OCI-LY7 (cell line): Measurements from ENCODE around the gene ANKRD10. TPM values are rescaled to one million over a fixed set of nuclear protein-coding genes. Genes with fewer than 3 reads are reported as not detected.

Source experiments
- BruUV-seq: library from RNA; stranded (reverse); fragments of 400-500 nt; replicated peaks from 2 replicates; lab custom pipeline; 2021; lab: Mats Ljungman, UMichigan
- CTCF ChIA-PET: fragments of 300-600 bp; sonication (Branson Sonifier 250); formaldehyde crosslinking; loops from one replicate; lab custom pipeline; 2022; ENCODE audit warnings: antibody characterized with exemption; ENCODE audit not compliant: unreplicated experiment; lab: Charles Lee
- POLR2A ChIA-PET: fragments of 300-600 bp; sonication (Branson Sonifier 250); formaldehyde crosslinking; loops from one replicate; lab custom pipeline; 2022; ENCODE audit warnings: antibody characterized with exemption; lab: Charles Lee
- DNase-seq: peaks from one replicate; pipeline ENCODE4 v3.0.0-alpha.2; 2015; ENCODE audit warnings: low spot score
- H2AFZ ChIP-seq: fragments of 200-600 bp; sonication (generic), shearing (Covaris generic); 2 replicates; pipeline ENCODE4 v1.6.1; 2014; ENCODE audit warnings: mild to moderate bottlenecking, antibody characterized with exemption, low read length, moderate library complexity
- H3K27ac ChIP-seq: fragments of 200-600 bp; sonication (generic); 2 replicates; pipeline ENCODE4 v1.5.1; 2014; ENCODE audit warnings: mixed run types, low read depth, mild to moderate bottlenecking, moderate library complexity, low read length, inconsistent platforms; ENCODE audit not compliant: poor library complexity, severe bottlenecking
- H3K36me3 ChIP-seq: fragments of 200-600 bp; sonication (generic); 2 replicates; pipeline ENCODE4 v1.6.1; 2014; ENCODE audit warnings: mild to moderate bottlenecking, antibody characterized with exemption, low read length, moderate library complexity, mixed read lengths; ENCODE audit not compliant: insufficient read depth
- H3K4me1 ChIP-seq: fragments of 200-600 bp; sonication (generic); 2 replicates; pipeline ENCODE4 v1.5.1; 2014; ENCODE audit warnings: mild to moderate bottlenecking, low read length; ENCODE audit not compliant: insufficient read depth, poor library complexity, severe bottlenecking
- H3K4me2 ChIP-seq: fragments of 200-600 bp; sonication (generic); 2 replicates; pipeline ENCODE4 v1.6.1; 2014; ENCODE audit warnings: mild to moderate bottlenecking, low read length
- H3K4me3 ChIP-seq: fragments of 200-600 bp; sonication (generic); 2 replicates; pipeline ENCODE4 v1.5.1; 2014; ENCODE audit warnings: mild to moderate bottlenecking, low read depth, low read length; ENCODE audit not compliant: poor library complexity, severe bottlenecking
- H3K79me2 ChIP-seq: fragments of 200-600 bp; sonication (generic); 2 replicates; pipeline ENCODE4 v1.6.1; 2016; ENCODE audit warnings: low read depth, mild to moderate bottlenecking, low read length, moderate library complexity, mixed read lengths; ENCODE audit not compliant: insufficient read depth
- H3K9me2 ChIP-seq: fragments of 200-600 bp; sonication (generic); 2 replicates; pipeline ENCODE4 v1.6.1; 2016; ENCODE audit warnings: mild to moderate bottlenecking, low read length, mixed read lengths; ENCODE audit not compliant: insufficient read depth
- H3K9me3 ChIP-seq: fragments of 200-600 bp; sonication (generic); 2 replicates; pipeline ENCODE4 v1.6.1; 2014; ENCODE audit warnings: mild to moderate bottlenecking, mixed run types, low read length, mixed read lengths
- H4K20me1 ChIP-seq: fragments of 200-600 bp; sonication (generic); 2 replicates; pipeline ENCODE4 v1.6.1; 2014; ENCODE audit warnings: mild to moderate bottlenecking, antibody characterized with exemption, low read length, moderate library complexity, mixed read lengths; ENCODE audit not compliant: insufficient read depth
- EZH2phosphoT487 ChIP-seq: fragments of 200-600 bp; sonication (generic); IDR thresholded peaks from 2 replicates; pipeline ENCODE4 v1.6.1; 2018; ENCODE audit warnings: low read depth, borderline replicate concordance, mild to moderate bottlenecking, mixed run types, antibody characterized with exemption, low read length, moderate library complexity, mixed read lengths
- intact Hi-C: fragments of 100-400 bp; cut with micrococcal nuclease; formaldehyde crosslinking; loops from one replicate; pipeline ENCODE4 v1.10.0; 2022; ENCODE audit not compliant: unreplicated experiment
- total RNA-seq, 2 experiments: library from RNA; depleted of rRNA in 1 of 2; stranded (reverse); fragments of >200 nt in 1 of 2; shearing (Covaris generic) in 1 of 2; gene quantifications; 2 replicates each; pipeline ENCODE4 v1.2.3, GENCODE V29; 2014 to 2022
- TF ChIP-seq, protein P1 (sequence below): fragments of 200-600 bp; sonication (generic); conservative IDR thresholded peaks from 2 replicates; pipeline ENCODE4 v1.5.1; 2014; ENCODE audit warnings: mild to moderate bottlenecking, antibody characterized with exemption, low read length, moderate library complexity, mixed read lengths

ANKRD10 gene
- total RNA-seq, 2 experiments from 2014 or later, result 82.8 to 86.0 TPM

DNA sequence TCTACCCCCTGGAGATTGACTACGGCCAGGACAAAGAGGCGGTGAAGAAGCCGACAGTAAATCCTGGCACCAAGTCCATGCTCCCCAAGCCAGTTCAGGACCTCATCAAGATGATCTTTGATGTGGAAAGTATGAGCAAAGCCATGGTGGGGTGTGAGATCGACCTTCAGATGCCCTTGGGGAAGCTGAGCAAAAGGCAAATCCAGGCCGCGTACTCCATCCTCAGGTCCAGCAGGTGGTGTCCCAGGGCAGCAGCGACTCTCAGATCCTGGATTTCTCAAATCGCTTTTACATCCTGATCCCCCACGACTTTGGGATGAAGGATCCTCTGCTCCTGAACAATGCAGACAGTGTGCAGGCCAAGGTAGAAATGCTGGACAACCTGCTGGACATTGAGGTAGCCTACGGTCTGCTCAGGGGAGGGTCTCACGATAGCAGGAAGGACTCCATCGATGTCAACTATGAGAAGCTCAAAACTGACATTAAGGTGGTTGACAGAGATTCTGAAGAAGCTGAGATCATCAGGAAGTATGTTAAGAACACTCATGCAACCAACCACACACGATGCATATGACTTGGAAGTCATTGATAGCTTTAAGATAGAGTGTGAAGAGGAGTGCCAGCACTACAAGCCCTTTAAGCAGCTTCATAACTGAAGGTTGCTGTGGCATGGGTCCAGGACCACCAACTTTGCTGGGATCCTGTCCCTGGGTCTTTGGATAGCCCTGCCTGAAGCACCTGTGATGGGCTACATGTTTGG lies 24.0 kb upstream of the ANKRD10 start:
- no peaks in the 10 kb centered on the region for H3K4me1 ChIP-seq
- no peak overlapping the region for H3K4me3 ChIP-seq
- BruUV-seq, result no TSS peak
- H3K27ac ChIP-seq, result no peak overlapping the region
- TF ChIP-seq, protein P1, sequence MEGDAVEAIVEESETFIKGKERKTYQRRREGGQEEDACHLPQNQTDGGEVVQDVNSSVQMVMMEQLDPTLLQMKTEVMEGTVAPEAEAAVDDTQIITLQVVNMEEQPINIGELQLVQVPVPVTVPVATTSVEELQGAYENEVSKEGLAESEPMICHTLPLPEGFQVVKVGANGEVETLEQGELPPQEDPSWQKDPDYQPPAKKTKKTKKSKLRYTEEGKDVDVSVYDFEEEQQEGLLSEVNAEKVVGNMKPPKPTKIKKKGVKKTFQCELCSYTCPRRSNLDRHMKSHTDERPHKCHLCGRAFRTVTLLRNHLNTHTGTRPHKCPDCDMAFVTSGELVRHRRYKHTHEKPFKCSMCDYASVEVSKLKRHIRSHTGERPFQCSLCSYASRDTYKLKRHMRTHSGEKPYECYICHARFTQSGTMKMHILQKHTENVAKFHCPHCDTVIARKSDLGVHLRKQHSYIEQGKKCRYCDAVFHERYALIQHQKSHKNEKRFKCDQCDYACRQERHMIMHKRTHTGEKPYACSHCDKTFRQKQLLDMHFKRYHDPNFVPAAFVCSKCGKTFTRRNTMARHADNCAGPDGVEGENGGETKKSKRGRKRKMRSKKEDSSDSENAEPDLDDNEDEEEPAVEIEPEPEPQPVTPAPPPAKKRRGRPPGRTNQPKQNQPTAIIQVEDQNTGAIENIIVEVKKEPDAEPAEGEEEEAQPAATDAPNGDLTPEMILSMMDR, result no peak
- no peak for TF ChIP-seq EZH2phosphoT487
- POLR2A ChIA-PET, result no interaction called here
- H3K36me3 ChIP-seq, result no peaks in the 10 kb centered on the region
- H3K4me2 ChIP-seq, result no peak overlapping the region
- no peak for DNase-seq
- no peak overlapping the region for H2AFZ ChIP-seq
- CTCF ChIA-PET, result interaction anchor here (0.6 kb wide), 1 partner anchor 117 kb away, joined by 3 read pairs; no protein-coding TSS in a partner anchor
- no peaks in the 10 kb centered on the region for H4K20me1 ChIP-seq
- H3K9me3 ChIP-seq, result no peaks in the 10 kb centered on the region
- no peaks in the 10 kb centered on the region for H3K9me2 ChIP-seq
- no peaks in the 10 kb centered on the region for H3K79me2 ChIP-seq
- intact Hi-C loops, result no loop called here

DNA sequence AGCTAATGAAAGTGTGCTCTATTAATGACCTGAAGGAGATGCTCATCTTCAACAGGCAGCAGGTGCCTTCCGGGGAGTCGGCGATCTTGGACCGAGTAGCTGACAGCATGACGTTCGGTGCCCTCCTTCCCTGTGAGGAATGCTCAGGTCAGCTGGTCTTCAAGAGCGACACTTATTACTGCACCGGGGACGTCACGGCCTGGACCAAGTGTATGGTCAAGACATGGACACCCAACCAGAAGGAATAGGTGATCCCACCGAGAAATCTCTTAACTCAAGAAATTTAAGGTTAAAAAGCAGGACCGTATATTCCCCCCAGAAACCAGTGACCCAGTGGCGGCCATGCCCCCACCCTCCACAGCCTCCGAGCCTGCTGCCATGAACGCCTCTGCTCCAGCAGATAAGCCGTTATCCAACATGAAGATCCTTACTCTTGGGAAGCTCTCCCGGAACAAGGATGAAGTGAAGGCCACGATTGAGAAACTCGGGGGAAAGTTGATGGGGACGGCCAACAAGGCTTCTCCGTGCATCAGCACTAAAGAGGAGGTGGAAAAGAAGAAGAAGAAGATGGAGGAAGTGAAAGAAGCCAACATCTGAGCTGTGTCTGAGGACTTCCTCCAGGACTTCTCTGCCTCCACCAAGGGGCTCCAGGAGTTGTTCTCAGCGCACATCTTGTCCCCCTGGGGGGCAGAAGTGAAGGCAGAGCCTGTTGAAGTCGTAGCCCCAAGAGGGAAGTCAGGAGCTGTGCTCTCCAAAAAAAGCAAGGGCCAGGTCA lies 22.8 kb upstream of the ANKRD10 start:
- Histone ChIP-seq H3K36me3 (no peaks in the 10 kb centered on the region), H2AFZ (no peak overlapping the region), H3K4me1 (no peaks in the 10 kb centered on the region), H4K20me1 (no peaks in the 10 kb centered on the region), H3K27ac (no peak overlapping the region), H3K9me3 (no peaks in the 10 kb centered on the region), H3K9me2 (no peaks in the 10 kb centered on the region), H3K4me2 (no peak overlapping the region), H3K79me2 (no peaks in the 10 kb centered on the region), H3K4me3 (no peak overlapping the region)
- TF ChIP-seq EZH2phosphoT487, result no peak
- TF ChIP-seq, protein P1, result no peak
- no peak for DNase-seq
- intact Hi-C loops, result no loop called here
- ChIA-PET POLR2A (no interaction called here), CTCF (interaction anchor here (0.6 kb wide), 1 partner anchor 301 kb away, joined by 3 read pairs; no protein-coding TSS in a partner anchor)
- BruUV-seq, result no TSS peak
